Measurements from ENCODE around the gene RNPEPL1. TPM values are rescaled to one million over a fixed set of nuclear protein-coding genes. Genes with fewer than 3 reads are reported as not detected.

The RNPEPL1 gene
- total and polyA plus RNA-seq, 3 donors from 2014 or later, result 28.9 to 48.5 (median 39.1) TPM

GRCh38 chr2:240624011-240624949 lies 56.0 kb downstream of the RNPEPL1 start:
- Histone ChIP-seq H3K27ac (no peak overlapping the region), H3K4me3 (no peak overlapping the region), H3K4me1 (peaks cover 4% of the 10 kb centered on the region), H3K9me3 (no peaks in the 10 kb centered on the region), H3K27me3 (no peaks in the 10 kb centered on the region), H3K36me3 (ENCODE audit: low read depth, missing control alignments) (no peaks in the 10 kb centered on the region)
- intact Hi-C loops (cut with DNase I; ENCODE audit: low total_unique reads), result no loop called here
- no peak for TF ChIP-seq CTCF (IDR thresholded peaks at IDR 0.05)
- TF ChIP-seq POLR2A (IDR thresholded peaks at IDR 0.05), result no peak
- DNase-seq, result no peak
- 83% methylated on average over 23 to 24 of the region's 24 CpGs for WGBS, 2 donors

- DNase-seq, result no peak
- H3K4me3 ChIP-seq, result no peak within 1 kb of the TSS
- TF ChIP-seq CTCF (IDR thresholded peaks at IDR 0.05), result no peak
- TF ChIP-seq POLR2A (IDR thresholded peaks at IDR 0.05), result no peak
- no peaks in the 10 kb centered on the region for H3K9me3 ChIP-seq
- intact Hi-C loops (cut with DNase I; ENCODE audit: low total_unique reads), result no loop called here
- WGBS, 2 donors, result 62 to 79% methylated on average over 15 to 22 of the region's 23 CpGs
- no peaks in the 10 kb centered on the region for H3K27me3 ChIP-seq
- peaks cover 4% of the 10 kb centered on the region for H3K4me1 ChIP-seq
- no peak within 1 kb of the TSS for H3K27ac ChIP-seq
- H3K36me3 ChIP-seq (ENCODE audit: low read depth, missing control alignments), result no peaks in the 10 kb centered on the region
Measured at GRCh38 chr2:240624950-240625621, 56.8 kb downstream of the RNPEPL1 start, which contains the start of gene GPR35. Gene GPR35, plus strand, starts transcription at chr2:240625480. Its CDS starts 4,473 bp downstream, at chr2:240629953.

DNA sequence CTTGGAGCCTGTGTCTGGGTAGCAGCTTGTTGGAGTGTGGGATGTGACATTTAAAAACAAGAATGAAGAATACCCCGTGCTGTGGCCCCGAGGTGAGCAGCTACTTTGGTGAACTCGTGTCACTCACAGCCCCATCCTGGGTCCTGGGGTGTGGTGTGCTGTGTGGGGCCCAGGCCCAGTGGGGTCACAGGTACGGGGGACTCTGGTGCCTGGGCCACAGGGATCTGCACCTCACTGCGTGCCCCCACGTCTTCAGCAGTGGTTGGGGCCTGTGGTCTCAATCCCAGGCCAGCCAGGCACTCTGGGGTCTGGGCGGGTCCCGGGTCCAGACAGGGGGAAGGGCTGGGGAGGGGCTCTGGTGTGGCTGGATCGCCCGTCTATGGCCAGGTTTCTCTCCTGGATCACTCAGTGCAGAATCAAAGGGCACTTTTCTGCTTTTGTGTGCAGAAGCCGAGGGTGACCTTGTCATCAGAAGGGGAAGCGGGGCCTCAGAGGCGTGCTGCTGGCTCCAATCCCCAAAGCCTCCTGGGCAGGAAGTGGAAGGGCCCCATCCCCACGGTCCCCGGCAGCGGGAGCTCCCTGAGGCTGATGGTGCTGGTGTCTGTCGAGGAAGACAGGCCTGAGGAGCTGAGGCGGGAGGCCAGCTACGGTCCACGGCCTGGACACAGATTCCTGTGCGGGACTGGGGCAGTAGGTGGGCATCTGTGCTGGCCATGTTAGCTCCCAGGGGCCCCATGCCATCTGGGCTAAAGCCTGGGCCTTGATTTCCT lies 58.4 kb downstream of the RNPEPL1 start:
- H3K4me3 ChIP-seq, result no peak overlapping the region
- DNase-seq, result no peak
- H3K27me3 ChIP-seq, result no peaks in the 10 kb centered on the region
- peaks cover 4% of the 10 kb centered on the region for H3K4me1 ChIP-seq
- H3K27ac ChIP-seq, result no peak overlapping the region
- 67 to 69% methylated on average over 18 to 21 of the region's 21 CpGs for WGBS, 2 donors
- no peak for TF ChIP-seq CTCF (IDR thresholded peaks at IDR 0.05)
- no peak for TF ChIP-seq POLR2A (IDR thresholded peaks at IDR 0.05)
- intact Hi-C loops (cut with DNase I; ENCODE audit: low total_unique reads), result no loop called here
- H3K9me3 ChIP-seq, result no peaks in the 10 kb centered on the region
- H3K36me3 ChIP-seq (ENCODE audit: low read depth, missing control alignments), result no peaks in the 10 kb centered on the region

DNA sequence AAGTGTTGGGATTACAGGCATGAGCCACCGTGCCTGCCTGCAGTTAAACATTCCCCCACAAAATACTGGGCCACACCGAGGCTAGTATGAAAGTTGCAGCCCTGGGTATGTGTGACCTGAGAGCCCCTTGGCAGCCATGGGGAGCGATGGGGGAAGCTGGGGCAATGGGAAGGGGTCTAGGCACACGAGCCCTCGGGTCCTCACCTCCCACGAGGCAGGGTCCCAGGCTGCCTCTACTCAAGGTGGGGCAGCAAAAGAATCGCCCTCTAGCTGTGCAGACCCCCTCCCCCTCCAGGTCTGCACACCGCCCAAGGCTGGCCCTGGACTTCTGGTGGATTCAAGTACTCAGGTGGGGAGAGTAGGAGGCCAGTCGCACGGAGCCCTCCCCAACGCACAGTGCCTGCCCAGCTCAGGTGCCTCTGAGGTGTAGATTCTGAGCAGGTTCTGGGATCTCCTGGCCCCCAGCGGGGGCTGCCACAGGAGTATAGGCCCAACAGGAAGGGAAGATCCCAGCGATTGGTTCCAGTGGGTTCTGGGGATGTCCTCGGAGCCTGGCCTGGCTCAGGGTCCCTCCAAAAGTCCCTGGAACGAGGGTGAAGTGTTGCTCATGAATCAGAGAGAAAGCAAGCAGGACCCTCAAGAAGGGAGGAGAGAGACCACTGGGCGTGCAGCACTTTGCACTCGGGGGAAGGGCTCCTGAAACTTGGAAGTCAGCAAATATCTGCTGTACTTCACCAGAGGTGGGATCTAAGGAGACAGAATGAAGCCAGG lies 59.6 kb downstream of the RNPEPL1 start:
- intact Hi-C loops (cut with DNase I; ENCODE audit: low total_unique reads), result no loop called here
- H3K27ac ChIP-seq, result no peak overlapping the region
- TF ChIP-seq POLR2A (IDR thresholded peaks at IDR 0.05) (no peak), CTCF (IDR thresholded peaks at IDR 0.05) (no peak)
- no peak for DNase-seq
- H3K9me3 ChIP-seq, result no peaks in the 10 kb centered on the region
- 94 to 96% methylated on average over 9 to 17 of the region's 17 CpGs for WGBS, 2 donors
- peaks cover 4% of the 10 kb centered on the region for H3K4me1 ChIP-seq
- no peak overlapping the region for H3K4me3 ChIP-seq
- no peaks in the 10 kb centered on the region for H3K27me3 ChIP-seq
- H3K36me3 ChIP-seq (ENCODE audit: low read depth, missing control alignments), result no peaks in the 10 kb centered on the region

Measured in testis (tissue), 3 donors.